Astrocyte of the cerebellum (primary cell): ENCODE data around the gene SERPINA12.

Experiments
- DNase-seq: peaks from one replicate; pipeline ENCODE4 v3.0.0-alpha.2; 2011; ENCODE audit warnings: low read depth
- H3K4me3 ChIP-seq: 2 replicates; pipeline ENCODE4 v1.5.1; 2011; ENCODE audit warnings: mild to moderate bottlenecking, low read depth, low read length, moderate library complexity
- CTCF ChIP-seq: IDR thresholded peaks from 2 replicates; pipeline ENCODE4 v1.5.1; 2012; ENCODE audit warnings: low read length, low read depth, moderate library complexity, mild to moderate bottlenecking; ENCODE audit errors: missing control alignments
- in situ Hi-C: cut with HindIII; loops from 2 replicates; pipeline ENCODE4 v1.10.0; 2017; ENCODE audit warnings: low sequenced_read_pairs

Gene SERPINA12

GRCh38 chr14:94471045-94471444 is 38.2 kb downstream of the SERPINA12 start:
- no peak for TF ChIP-seq CTCF
- no peak overlapping the region for H3K4me3 ChIP-seq
- in situ Hi-C loops: no loop called here
- no peak for DNase-seq

DNA sequence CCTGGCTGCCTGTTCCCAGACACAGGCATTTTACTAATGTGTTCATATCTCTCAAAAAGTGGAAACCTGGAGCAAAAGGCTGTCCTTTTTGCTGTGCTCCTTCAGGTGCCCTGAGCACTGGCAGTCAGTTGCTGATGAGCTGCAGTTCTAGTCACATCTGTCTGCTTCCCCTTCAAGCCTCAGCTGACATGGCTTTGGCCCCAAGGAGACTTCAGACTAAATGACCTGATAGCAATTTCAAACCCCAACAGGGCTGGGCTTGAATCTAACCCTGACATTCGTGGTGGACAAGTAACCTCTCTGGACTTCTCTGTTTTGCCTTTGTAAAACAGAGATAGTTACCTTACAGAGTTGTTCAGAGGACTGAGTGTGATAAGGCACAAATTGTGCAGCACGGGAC is 39.0 kb downstream of the SERPINA12 start:
- in situ Hi-C loops: no loop called here
- no peak overlapping the region for H3K4me3 ChIP-seq
- no peak for DNase-seq
- TF ChIP-seq CTCF: no peak

GRCh38 chr14:94469261-94469660 is 40.0 kb downstream of the SERPINA12 start:
- in situ Hi-C loops: no loop called here
- H3K4me3 ChIP-seq: no peak overlapping the region
- TF ChIP-seq CTCF: no peak
- no peak for DNase-seq

DNA sequence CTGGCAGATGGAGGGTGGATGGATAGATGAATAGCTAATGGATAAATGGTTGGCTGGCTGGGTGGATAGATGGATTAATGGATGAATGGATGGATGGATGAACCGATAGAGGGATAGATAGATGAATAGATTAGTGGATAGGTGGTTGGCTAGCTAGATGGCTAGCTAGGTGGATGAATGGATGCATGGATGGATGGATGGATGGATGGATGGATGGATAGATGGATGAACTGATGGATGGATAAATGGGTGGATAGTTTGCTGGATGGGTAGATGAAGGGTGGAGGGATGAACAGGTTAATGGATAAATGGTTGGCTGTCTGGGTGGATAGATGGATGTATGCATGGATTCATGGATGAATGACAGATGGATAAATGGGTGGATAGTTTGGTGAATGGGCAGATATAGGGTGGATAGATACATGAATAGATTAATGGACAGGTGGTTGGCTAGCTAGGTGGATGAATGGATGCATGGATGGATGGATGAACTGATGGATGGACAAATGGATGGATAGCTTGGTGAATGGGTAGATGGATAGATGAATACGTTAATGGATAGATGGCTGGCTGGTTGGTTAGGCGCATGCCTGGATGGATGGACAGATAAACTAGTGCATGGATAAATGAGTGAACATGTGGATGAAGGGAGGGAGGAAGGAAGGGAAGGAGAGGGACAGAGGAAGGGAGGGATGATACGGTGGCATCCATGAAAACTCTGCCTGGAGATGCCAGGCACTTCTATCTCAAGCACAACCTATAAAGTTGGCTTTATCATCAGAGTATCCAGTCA is 41.3 kb downstream of the SERPINA12 start:
- DNase-seq: no peak
- no peak for TF ChIP-seq CTCF
- in situ Hi-C loops: no loop called here
- H3K4me3 ChIP-seq: no peak overlapping the region

DNA sequence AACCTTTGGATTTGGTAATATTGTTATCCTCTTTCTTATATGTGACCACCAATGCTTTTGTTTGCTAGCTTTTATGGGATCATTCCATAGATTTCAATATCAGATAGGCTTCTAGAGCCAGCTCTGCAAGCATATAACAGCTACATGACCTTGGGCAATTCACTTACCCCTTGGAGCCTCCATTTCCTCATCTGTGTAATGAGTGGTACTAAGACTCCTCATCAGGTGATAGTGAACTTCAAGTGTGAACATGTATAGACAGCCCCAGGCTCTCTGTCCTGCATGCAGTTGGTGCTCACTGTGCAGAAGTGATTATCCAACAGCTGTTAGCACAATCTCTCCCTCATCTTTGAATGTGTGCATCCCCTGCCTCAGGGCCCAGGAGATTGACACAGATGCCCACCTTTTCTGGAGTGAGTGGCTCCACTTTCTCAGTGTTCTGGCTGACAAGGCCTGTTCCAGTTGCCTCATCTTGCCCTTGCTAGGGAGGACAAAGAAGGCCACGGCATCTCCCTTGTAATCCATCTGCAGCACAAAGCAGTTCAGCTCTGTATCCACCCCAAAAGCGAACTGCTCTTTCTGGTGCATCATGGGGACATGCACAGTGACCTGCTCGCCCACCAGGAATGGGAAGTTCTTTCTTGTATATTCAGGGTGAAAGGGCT is 42.4 kb downstream of the SERPINA12 start:
- no peak for DNase-seq
- TF ChIP-seq CTCF: no peak
- in situ Hi-C loops: no loop called here
- H3K4me3 ChIP-seq: no peak overlapping the region

DNA sequence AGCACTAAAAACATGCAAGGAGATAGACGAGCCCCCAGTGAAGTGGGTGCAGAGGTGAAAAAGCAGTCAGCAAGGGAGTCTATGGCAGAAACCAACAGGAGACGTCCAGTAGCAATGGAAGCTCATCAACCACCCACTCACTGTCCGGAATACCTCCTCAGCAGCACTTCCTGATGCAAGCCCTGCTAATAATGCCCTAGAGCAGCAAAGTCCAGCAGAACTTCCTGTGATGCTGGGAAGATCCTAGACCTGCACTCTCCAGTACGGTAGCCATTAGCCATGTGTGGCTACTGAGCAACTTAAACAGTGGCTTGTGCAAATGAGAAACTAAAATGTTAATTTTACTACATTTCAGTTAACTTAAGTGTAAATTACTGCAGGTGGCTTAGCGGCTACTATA is 44.2 kb downstream of the SERPINA12 start:
- no peak overlapping the region for H3K4me3 ChIP-seq
- no peak for TF ChIP-seq CTCF
- in situ Hi-C loops: no loop called here
- DNase-seq: no peak
